ENCODE results near the gene AP1G1.

The AP1G1 gene

GRCh38 chr16:71851746-71852145, 43.1 kb upstream of the AP1G1 start:
- no peak for DNase-seq (ENCODE audit: low read depth)
- TF ChIP-seq CTCF (conservative IDR thresholded peaks at IDR 0.05; ENCODE audit: low read length), result no peak
- H3K4me3 ChIP-seq (ENCODE audit: low read length), result no peak overlapping the region

GRCh38 chr16:71848622-71849021, 40.0 kb upstream of the AP1G1 start:
- H3K4me3 ChIP-seq (ENCODE audit: low read length), result no peak overlapping the region
- no peak for DNase-seq (ENCODE audit: low read depth)
- TF ChIP-seq CTCF (conservative IDR thresholded peaks at IDR 0.05; ENCODE audit: low read length), result no peak

- TF ChIP-seq CTCF (conservative IDR thresholded peaks at IDR 0.05; ENCODE audit: low read length), result no peak
- no peak for DNase-seq (ENCODE audit: low read depth)
- peak overlapping the region; percentile 94 for H3K4me3 ChIP-seq (ENCODE audit: low read length)
These were observed 38.5 kb upstream of the AP1G1 start for GRCh38 chr16:71847096-71847495.

GRCh38 chr16:71846431-71846830, 37.8 kb upstream of the AP1G1 start:
- peak overlapping the region; percentile 94 for H3K4me3 ChIP-seq (ENCODE audit: low read length)
- no peak for TF ChIP-seq CTCF (conservative IDR thresholded peaks at IDR 0.05; ENCODE audit: low read length)
- DNase-seq (ENCODE audit: low read depth), result peak; percentile 17

GRCh38 chr16:71845639-71846430, 37.2 kb upstream of the AP1G1 start, which contains the start of gene ATXN1L:
Gene ATXN1L, plus strand, starts transcription at chr16:71845976. Its CDS starts 3,765 bp downstream, at chr16:71849741.
- peak; percentile 93 for DNase-seq (ENCODE audit: low read depth)
- TF ChIP-seq CTCF (conservative IDR thresholded peaks at IDR 0.05; ENCODE audit: low read length), result no peak
- H3K4me3 ChIP-seq (ENCODE audit: low read length), result peak within 1 kb of the TSS; percentile 94

- no peak overlapping the region for H3K4me3 ChIP-seq (ENCODE audit: low read length)
- DNase-seq (ENCODE audit: low read depth), result no peak
- no peak for TF ChIP-seq CTCF (conservative IDR thresholded peaks at IDR 0.05; ENCODE audit: low read length)
These were observed 34.9 kb upstream of the AP1G1 start for GRCh38 chr16:71843572-71843971.

- no peak for TF ChIP-seq CTCF (conservative IDR thresholded peaks at IDR 0.05; ENCODE audit: low read length)
- H3K4me3 ChIP-seq (ENCODE audit: low read length), result no peak overlapping the region
- peak; percentile 87 for DNase-seq (ENCODE audit: low read depth)
These were observed 31.4 kb upstream of the AP1G1 start for GRCh38 chr16:71840052-71840451.

Measured in AG10803 (cell line).